BLaER1 (cell line): Measurements from ENCODE around the gene CABLES1.

Source experiments
- H3K27ac ChIP-seq: shearing (Covaris generic); formaldehyde crosslinking; 2 replicates; pipeline ENCODE4 v1.8.1; 2022
- H3K27me3 ChIP-seq: shearing (Covaris generic); formaldehyde crosslinking; 2 replicates; pipeline ENCODE4 v1.8.1; 2022
- H3K36me3 ChIP-seq: shearing (Covaris generic); formaldehyde crosslinking; 2 replicates; pipeline ENCODE4 v1.8.1; 2022
- H3K4me1 ChIP-seq: shearing (Covaris generic); formaldehyde crosslinking; 2 replicates; pipeline ENCODE4 v1.8.1; 2022
- H3K4me2 ChIP-seq: shearing (Covaris generic); formaldehyde crosslinking; 2 replicates; pipeline ENCODE4 v1.8.1; 2022
- H3K4me3 ChIP-seq: shearing (Covaris generic); formaldehyde crosslinking; 2 replicates; pipeline ENCODE4 v1.8.1; 2022
- H3K9ac ChIP-seq: shearing (Covaris generic); formaldehyde crosslinking; 2 replicates; pipeline ENCODE4 v1.8.1; 2022
- H3K9me3 ChIP-seq: shearing (Covaris generic); formaldehyde crosslinking; 2 replicates; pipeline ENCODE4 v1.8.1; 2022
- H4K20me1 ChIP-seq: shearing (Covaris generic); formaldehyde crosslinking; 2 replicates; pipeline ENCODE4 v1.8.1; 2022
- Cebpa-rat ChIP-seq: shearing (Covaris generic); IDR thresholded peaks from 2 replicates; pipeline ENCODE4 v1.8.1; 2022

Gene CABLES1

GRCh38 chr18:23300231-23300805 lies 165.0 kb downstream of the CABLES1 start:
- Histone ChIP-seq H3K36me3 (peaks cover 8% of the 10 kb centered on the region; the same call in 1 of the 2 replicates), H3K27me3 (no peaks in the 10 kb centered on the region), H3K4me2 (no peak overlapping the region), H3K9me3 (no peaks in the 10 kb centered on the region), H3K9ac (no peak overlapping the region), H3K4me1 (peaks cover 23% of the 10 kb centered on the region), H4K20me1 (no peaks in the 10 kb centered on the region), H3K27ac (no peak overlapping the region), H3K4me3 (no peak overlapping the region)
- no peak for TF ChIP-seq Cebpa-rat

GRCh38 chr18:23301972-23302371 lies 166.7 kb downstream of the CABLES1 start:
- Histone ChIP-seq H3K27me3 (no peaks in the 10 kb centered on the region), H3K4me2 (no peak overlapping the region), H3K9me3 (no peaks in the 10 kb centered on the region), H3K9ac (no peak overlapping the region), H3K36me3 (peaks cover 8% of the 10 kb centered on the region; the same call in 1 of the 2 replicates), H4K20me1 (no peaks in the 10 kb centered on the region), H3K27ac (no peak overlapping the region), H3K4me3 (no peak overlapping the region), H3K4me1 (peaks cover 20% of the 10 kb centered on the region)
- no peak for TF ChIP-seq Cebpa-rat

- no peak overlapping the region for H3K4me3 ChIP-seq
- peaks cover 8% of the 10 kb centered on the region; the same call in 1 of the 2 replicates for H3K36me3 ChIP-seq
- no peak overlapping the region for H3K27ac ChIP-seq
- no peaks in the 10 kb centered on the region for H3K9me3 ChIP-seq
- peaks cover 20% of the 10 kb centered on the region for H3K4me1 ChIP-seq
- no peak for TF ChIP-seq Cebpa-rat
- no peak overlapping the region for H3K4me2 ChIP-seq
- H3K27me3 ChIP-seq = no peaks in the 10 kb centered on the region
- H3K9ac ChIP-seq = no peak overlapping the region
- H4K20me1 ChIP-seq = no peaks in the 10 kb centered on the region
Observed at GRCh38 chr18:23302511-23302850, 167.2 kb downstream of the CABLES1 start.

GRCh38 chr18:23302851-23303527 lies 167.7 kb downstream of the CABLES1 start:
- peaks cover 3% of the 10 kb centered on the region; the same call in 1 of the 2 replicates for H3K36me3 ChIP-seq
- peaks cover 20% of the 10 kb centered on the region for H3K4me1 ChIP-seq
- no peak overlapping the region for H3K4me2 ChIP-seq
- no peaks in the 10 kb centered on the region for H4K20me1 ChIP-seq
- H3K27ac ChIP-seq = no peak overlapping the region
- H3K9ac ChIP-seq = no peak overlapping the region
- no peaks in the 10 kb centered on the region for H3K9me3 ChIP-seq
- H3K27me3 ChIP-seq = no peaks in the 10 kb centered on the region
- H3K4me3 ChIP-seq = no peak overlapping the region
- no peak for TF ChIP-seq Cebpa-rat

- H3K4me2 ChIP-seq = peak overlapping the region; percentile 73
- no peak for TF ChIP-seq Cebpa-rat
- no peaks in the 10 kb centered on the region for H3K36me3 ChIP-seq
- H4K20me1 ChIP-seq = no peaks in the 10 kb centered on the region
- no peaks in the 10 kb centered on the region for H3K9me3 ChIP-seq
- H3K4me3 ChIP-seq = no peak overlapping the region
- no peak overlapping the region for H3K27ac ChIP-seq
- H3K9ac ChIP-seq = no peak overlapping the region
- peaks cover 27% of the 10 kb centered on the region for H3K4me1 ChIP-seq
- H3K27me3 ChIP-seq = no peaks in the 10 kb centered on the region
Observed at GRCh38 chr18:23306822-23307221, 171.5 kb downstream of the CABLES1 start.

GRCh38 chr18:23307567-23308295 lies 172.4 kb downstream of the CABLES1 start:
- Histone ChIP-seq H3K4me1 (peaks cover 27% of the 10 kb centered on the region), H3K9me3 (no peaks in the 10 kb centered on the region), H4K20me1 (no peaks in the 10 kb centered on the region), H3K4me3 (no peak overlapping the region), H3K36me3 (no peaks in the 10 kb centered on the region), H3K27me3 (no peaks in the 10 kb centered on the region), H3K27ac (peak overlapping the region; percentile 71), H3K9ac (peak overlapping the region; percentile 13; the same call in 1 of the 2 replicates), H3K4me2 (peak overlapping the region; percentile 73)
- TF ChIP-seq Cebpa-rat = no peak
